Fibroblast of lung (primary cell): ENCODE results near the gene MYOM3.

Experiments used
- EZH2 ChIP-seq: IDR thresholded peaks from 2 replicates; pipeline ENCODE4 v1.5.1; 2012; ENCODE audit warnings: low read length, control low read depth, mild to moderate bottlenecking; ENCODE audit errors: missing control alignments
- TF ChIP-seq, protein P1 (sequence below), 2 donors: IDR thresholded peaks in 1 of 2; conservative IDR thresholded peaks in 1 of 2; 1 replicate in 1 of 2; 2 replicates in 1 of 2; pipeline ENCODE4 v1.5.1; 2011 to 2012; ENCODE audit warnings: low read length in 2 of 2, control low read depth in 1 of 2, inconsistent platforms in 1 of 2, low read depth in 1 of 2, mild to moderate bottlenecking in 1 of 2

GRCh38 chr1:24123611-24124010 is 11.7 kb upstream of the MYOM3 start:
- TF ChIP-seq, protein P1, sequence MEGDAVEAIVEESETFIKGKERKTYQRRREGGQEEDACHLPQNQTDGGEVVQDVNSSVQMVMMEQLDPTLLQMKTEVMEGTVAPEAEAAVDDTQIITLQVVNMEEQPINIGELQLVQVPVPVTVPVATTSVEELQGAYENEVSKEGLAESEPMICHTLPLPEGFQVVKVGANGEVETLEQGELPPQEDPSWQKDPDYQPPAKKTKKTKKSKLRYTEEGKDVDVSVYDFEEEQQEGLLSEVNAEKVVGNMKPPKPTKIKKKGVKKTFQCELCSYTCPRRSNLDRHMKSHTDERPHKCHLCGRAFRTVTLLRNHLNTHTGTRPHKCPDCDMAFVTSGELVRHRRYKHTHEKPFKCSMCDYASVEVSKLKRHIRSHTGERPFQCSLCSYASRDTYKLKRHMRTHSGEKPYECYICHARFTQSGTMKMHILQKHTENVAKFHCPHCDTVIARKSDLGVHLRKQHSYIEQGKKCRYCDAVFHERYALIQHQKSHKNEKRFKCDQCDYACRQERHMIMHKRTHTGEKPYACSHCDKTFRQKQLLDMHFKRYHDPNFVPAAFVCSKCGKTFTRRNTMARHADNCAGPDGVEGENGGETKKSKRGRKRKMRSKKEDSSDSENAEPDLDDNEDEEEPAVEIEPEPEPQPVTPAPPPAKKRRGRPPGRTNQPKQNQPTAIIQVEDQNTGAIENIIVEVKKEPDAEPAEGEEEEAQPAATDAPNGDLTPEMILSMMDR (conservative IDR thresholded peaks at IDR 0.05 in 1 of 2, IDR thresholded peaks at IDR 0.05 in 1 of 2; ENCODE audit: low read depth in 1 of 2, low read length in 2 of 2): no peak
- TF ChIP-seq EZH2: no peak
